ENCODE results near the gene ERCC8.

DNA sequence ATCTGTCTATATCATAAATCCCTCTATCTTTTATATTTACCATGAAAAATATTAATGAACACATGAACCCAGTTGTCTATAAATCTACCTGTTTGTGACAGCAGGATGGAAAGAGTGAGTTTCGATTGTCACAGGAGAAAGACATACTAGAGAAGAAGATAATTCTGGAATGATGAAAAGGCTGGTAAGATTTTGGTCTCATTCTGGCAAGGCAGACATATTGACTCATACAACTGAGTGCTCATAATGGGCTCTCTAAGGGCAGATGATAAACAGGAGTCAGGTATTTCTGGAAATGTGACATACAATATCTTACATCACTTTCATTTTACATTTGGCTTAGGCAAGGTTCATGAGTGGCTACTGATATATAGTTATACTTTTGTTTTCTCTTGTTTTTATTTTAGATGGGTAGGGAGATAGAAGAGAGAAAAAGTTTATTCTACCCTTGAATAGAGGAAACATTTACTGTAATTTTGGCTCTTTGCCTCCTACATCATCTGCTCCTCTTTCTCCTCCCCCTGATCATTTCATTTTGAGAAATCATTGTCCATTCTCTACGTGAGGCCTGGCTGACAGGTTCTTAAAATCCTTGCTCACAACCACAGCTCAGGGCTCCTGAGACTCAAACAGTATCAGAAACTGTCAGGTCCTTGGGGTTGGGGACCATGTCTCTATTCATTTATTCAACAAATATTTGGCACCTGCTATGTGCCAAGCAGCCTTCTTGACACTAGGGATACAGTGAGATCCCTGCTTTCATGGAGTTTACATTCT lies 115.2 kb downstream of the ERCC8 start:
- TF ChIP-seq EZH2 (IDR thresholded peaks at IDR 0.05; ENCODE audit: borderline replicate concordance, low read depth, low read length, severe bottlenecking) = no peak
- TF ChIP-seq, protein P1, sequence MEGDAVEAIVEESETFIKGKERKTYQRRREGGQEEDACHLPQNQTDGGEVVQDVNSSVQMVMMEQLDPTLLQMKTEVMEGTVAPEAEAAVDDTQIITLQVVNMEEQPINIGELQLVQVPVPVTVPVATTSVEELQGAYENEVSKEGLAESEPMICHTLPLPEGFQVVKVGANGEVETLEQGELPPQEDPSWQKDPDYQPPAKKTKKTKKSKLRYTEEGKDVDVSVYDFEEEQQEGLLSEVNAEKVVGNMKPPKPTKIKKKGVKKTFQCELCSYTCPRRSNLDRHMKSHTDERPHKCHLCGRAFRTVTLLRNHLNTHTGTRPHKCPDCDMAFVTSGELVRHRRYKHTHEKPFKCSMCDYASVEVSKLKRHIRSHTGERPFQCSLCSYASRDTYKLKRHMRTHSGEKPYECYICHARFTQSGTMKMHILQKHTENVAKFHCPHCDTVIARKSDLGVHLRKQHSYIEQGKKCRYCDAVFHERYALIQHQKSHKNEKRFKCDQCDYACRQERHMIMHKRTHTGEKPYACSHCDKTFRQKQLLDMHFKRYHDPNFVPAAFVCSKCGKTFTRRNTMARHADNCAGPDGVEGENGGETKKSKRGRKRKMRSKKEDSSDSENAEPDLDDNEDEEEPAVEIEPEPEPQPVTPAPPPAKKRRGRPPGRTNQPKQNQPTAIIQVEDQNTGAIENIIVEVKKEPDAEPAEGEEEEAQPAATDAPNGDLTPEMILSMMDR (IDR thresholded peaks at IDR 0.05; ENCODE audit: borderline replicate concordance, extremely low read depth, low read length, poor library complexity, severe bottlenecking) = no peak

Data from DND-41 (cell line).